Astrocyte (in vitro differentiated cells and primary cell): ENCODE data around the gene FBXW5. TPM values are rescaled to one million over a fixed set of nuclear protein-coding genes. Genes with fewer than 3 reads are reported as not detected.

Experiments used
- DNase-seq: peaks from one replicate; pipeline ENCODE4 v3.0.0-alpha.2; 2010; ENCODE audit warnings: low read depth
- FAIRE-seq: peaks from 2 replicates; lab custom pipeline; 2011; peaks lifted over from hg19 to GRCh38; lab: Jason Lieb, UNC
- H2AFZ ChIP-seq: 2 replicates; pipeline ENCODE4 v1.6.0; 2012; ENCODE audit warnings: low read depth, low read length, inconsistent platforms
- H3K27ac ChIP-seq: 2 replicates; pipeline ENCODE4 v1.5.1; 2011; ENCODE audit warnings: low read depth, low read length, inconsistent platforms
- H3K27me3 ChIP-seq: 2 replicates; pipeline ENCODE4 v1.6.0; 2011; ENCODE audit warnings: low read length, inconsistent platforms; ENCODE audit not compliant: insufficient read depth
- H3K36me3 ChIP-seq: 2 replicates; pipeline ENCODE4 v1.5.1; 2011; ENCODE audit warnings: low read length, inconsistent platforms; ENCODE audit not compliant: insufficient read depth
- H3K4me1 ChIP-seq: 2 replicates; pipeline ENCODE4 v1.5.1; 2011; ENCODE audit warnings: low read length, inconsistent platforms; ENCODE audit not compliant: insufficient read depth
- H3K4me2 ChIP-seq: 2 replicates; pipeline ENCODE4 v1.6.0; 2012; ENCODE audit warnings: low read length, inconsistent platforms
- H3K4me3 ChIP-seq: 2 replicates; pipeline ENCODE4 v1.5.1; 2011; ENCODE audit warnings: low read depth, mild to moderate bottlenecking, low read length, inconsistent platforms; ENCODE audit not compliant: insufficient read depth
- H3K79me2 ChIP-seq: 2 replicates; pipeline ENCODE4 v1.6.0; 2012; ENCODE audit warnings: mild to moderate bottlenecking, low read length, inconsistent platforms; ENCODE audit not compliant: insufficient read depth
- H3K9ac ChIP-seq: 2 replicates; pipeline ENCODE4 v1.6.0; 2012; ENCODE audit warnings: mild to moderate bottlenecking, low read length, inconsistent platforms
- H3K9me3 ChIP-seq: 2 replicates; pipeline ENCODE4 v1.5.1; 2012; ENCODE audit warnings: low read depth, mild to moderate bottlenecking, low read length, inconsistent platforms; ENCODE audit not compliant: insufficient read depth
- H4K20me1 ChIP-seq: 2 replicates; pipeline ENCODE4 v1.6.0; 2012; ENCODE audit warnings: low read length, inconsistent platforms; ENCODE audit not compliant: insufficient read depth
- H3K27ac Mint-ChIP-seq: one replicate; pipeline ENCODE4 v1.8.0; 2021; ENCODE audit warnings: mild to moderate bottlenecking, mixed read lengths; ENCODE audit not compliant: unreplicated experiment
- H3K27me3 Mint-ChIP-seq: one replicate; pipeline ENCODE4 v1.8.0; 2021; ENCODE audit warnings: low read depth, mixed read lengths; ENCODE audit not compliant: unreplicated experiment
- H3K36me3 Mint-ChIP-seq: one replicate; pipeline ENCODE4 v1.8.0; 2021; ENCODE audit warnings: low read depth, mixed read lengths; ENCODE audit not compliant: unreplicated experiment
- H3K4me1 Mint-ChIP-seq: one replicate; pipeline ENCODE4 v1.8.0; 2021; ENCODE audit warnings: low read depth, mixed read lengths; ENCODE audit not compliant: unreplicated experiment
- H3K4me3 Mint-ChIP-seq: one replicate; pipeline ENCODE4 v1.8.0; 2021; ENCODE audit warnings: mild to moderate bottlenecking, moderate library complexity, mixed read lengths; ENCODE audit not compliant: unreplicated experiment
- H3K9me3 Mint-ChIP-seq: one replicate; pipeline ENCODE4 v1.8.0; 2021; ENCODE audit warnings: mild to moderate bottlenecking, mixed read lengths; ENCODE audit not compliant: unreplicated experiment
- EZH2 ChIP-seq: IDR thresholded peaks from 2 replicates; pipeline ENCODE4 v1.6.1; 2012; ENCODE audit warnings: mild to moderate bottlenecking, low read length, inconsistent platforms; ENCODE audit not compliant: insufficient read depth
- total RNA-seq: library from RNA; stranded (reverse); gene quantifications from 2 replicates; pipeline ENCODE4 v1.2.1, GENCODE V29; 2021
- TF ChIP-seq, protein P1 (sequence below): IDR thresholded peaks from 2 replicates; pipeline ENCODE4 v1.5.1; 2011; ENCODE audit warnings: low read depth, mild to moderate bottlenecking, inconsistent platforms, low read length, moderate library complexity; ENCODE audit not compliant: insufficient read depth

The FBXW5 gene
- total RNA-seq, 1 donor from 2014 or later, result 70.4 TPM

DNA sequence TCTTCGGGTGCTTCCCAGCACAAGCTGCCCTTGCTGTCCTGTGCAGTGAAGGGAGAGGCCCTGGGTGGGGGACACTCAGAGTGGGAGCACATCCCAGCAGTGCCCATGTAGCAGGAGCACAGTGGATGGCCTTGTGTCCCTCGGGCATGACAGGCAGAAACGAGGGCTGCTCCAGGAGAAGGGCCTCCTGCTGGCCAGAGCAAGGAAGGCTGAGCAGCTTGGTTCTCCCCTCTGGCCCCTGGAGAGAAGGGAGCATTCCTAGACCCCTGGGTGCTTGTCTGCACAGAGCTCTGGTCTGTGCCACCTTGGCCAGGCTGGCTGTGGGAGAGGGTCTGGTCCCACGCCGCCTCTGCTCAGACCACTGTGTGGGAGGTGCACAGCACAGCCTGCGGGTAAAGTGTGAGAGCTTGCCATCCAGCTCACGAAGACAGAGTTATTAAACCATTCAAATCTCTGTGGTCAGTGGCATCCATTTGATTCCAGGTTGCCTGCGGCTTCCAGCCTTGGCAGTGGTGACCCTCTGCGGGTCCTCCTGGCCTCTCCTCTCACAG, 18.3 kb downstream of the FBXW5 start:
- Mint-ChIP-seq H3K9me3 (no peaks in the 10 kb centered on the region), H3K27me3 (no peaks in the 10 kb centered on the region), H3K4me1 (no peaks in the 10 kb centered on the region), H3K36me3 (peaks cover 21% of the 10 kb centered on the region), H3K4me3 (no peak overlapping the region), H3K27ac (no peak overlapping the region)
- DNase-seq (no peak), FAIRE-seq (no peak)
- no peak overlapping the region for H3K9ac ChIP-seq
- no peak overlapping the region for H2AFZ ChIP-seq
- H3K4me1 ChIP-seq, result peaks cover 6% of the 10 kb centered on the region
- H3K4me2 ChIP-seq, result no peak overlapping the region
- H3K79me2 ChIP-seq, result no peaks in the 10 kb centered on the region
- no peaks in the 10 kb centered on the region for H3K27me3 ChIP-seq
- H3K4me3 ChIP-seq, result no peak overlapping the region
- H3K9me3 ChIP-seq, result no peaks in the 10 kb centered on the region
- no peaks in the 10 kb centered on the region for H4K20me1 ChIP-seq
- TF ChIP-seq, protein P1, sequence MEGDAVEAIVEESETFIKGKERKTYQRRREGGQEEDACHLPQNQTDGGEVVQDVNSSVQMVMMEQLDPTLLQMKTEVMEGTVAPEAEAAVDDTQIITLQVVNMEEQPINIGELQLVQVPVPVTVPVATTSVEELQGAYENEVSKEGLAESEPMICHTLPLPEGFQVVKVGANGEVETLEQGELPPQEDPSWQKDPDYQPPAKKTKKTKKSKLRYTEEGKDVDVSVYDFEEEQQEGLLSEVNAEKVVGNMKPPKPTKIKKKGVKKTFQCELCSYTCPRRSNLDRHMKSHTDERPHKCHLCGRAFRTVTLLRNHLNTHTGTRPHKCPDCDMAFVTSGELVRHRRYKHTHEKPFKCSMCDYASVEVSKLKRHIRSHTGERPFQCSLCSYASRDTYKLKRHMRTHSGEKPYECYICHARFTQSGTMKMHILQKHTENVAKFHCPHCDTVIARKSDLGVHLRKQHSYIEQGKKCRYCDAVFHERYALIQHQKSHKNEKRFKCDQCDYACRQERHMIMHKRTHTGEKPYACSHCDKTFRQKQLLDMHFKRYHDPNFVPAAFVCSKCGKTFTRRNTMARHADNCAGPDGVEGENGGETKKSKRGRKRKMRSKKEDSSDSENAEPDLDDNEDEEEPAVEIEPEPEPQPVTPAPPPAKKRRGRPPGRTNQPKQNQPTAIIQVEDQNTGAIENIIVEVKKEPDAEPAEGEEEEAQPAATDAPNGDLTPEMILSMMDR, result no peak
- TF ChIP-seq EZH2, result no peak
- H3K36me3 ChIP-seq, result no peaks in the 10 kb centered on the region
- H3K27ac ChIP-seq, result no peak overlapping the region

DNA sequence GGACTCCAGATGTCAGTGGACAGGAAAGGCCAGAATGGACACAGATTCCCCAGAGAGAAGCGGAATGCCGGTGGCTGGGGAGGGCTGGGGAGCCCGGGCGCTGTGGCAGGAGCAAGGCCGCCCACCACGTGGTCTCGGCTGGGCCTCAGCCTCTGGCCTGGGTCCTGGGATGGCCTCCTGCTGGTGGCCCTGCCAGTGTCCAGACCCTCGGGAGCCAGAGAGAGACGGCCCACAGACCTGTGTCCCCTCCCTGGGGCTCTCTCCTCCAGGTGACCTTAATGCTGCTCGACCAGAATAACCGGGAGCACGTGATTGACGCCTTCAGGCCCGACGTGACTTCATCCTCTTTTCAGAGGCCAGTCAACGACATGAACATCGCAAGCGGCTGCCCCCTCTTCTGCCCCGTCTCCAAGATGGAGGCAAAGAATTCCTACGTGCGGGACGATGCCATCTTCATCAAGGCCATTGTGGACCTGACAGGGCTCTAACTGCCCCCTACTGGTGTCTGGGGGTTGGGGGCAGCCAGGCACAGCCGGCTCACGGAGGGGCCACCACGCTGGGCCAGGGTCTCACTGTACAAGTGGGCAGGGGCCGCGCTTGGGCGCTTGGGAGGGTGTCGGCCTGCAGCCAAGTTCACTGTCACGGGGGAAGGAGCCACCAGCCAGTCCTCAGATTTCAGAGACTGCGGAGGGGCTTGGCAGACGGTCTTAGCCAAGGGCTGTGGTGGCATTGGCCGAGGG, 19.0 kb downstream of the FBXW5 start:
- Mint-ChIP-seq H3K4me1 (no peaks in the 10 kb centered on the region), H3K36me3 (peaks cover 24% of the 10 kb centered on the region)

More for the DNA sequence above, 19.0 kb downstream of the FBXW5 start:
- DNase-seq, result no peak
- no peak overlapping the region for H2AFZ ChIP-seq
- H3K4me1 ChIP-seq, result peaks cover 6% of the 10 kb centered on the region
- H3K4me3 ChIP-seq, result no peak overlapping the region
- H3K27me3 ChIP-seq, result no peaks in the 10 kb centered on the region
- no peak for FAIRE-seq
- H3K4me3 Mint-ChIP-seq, result no peak overlapping the region
- H3K79me2 ChIP-seq, result no peaks in the 10 kb centered on the region
- H4K20me1 ChIP-seq, result no peaks in the 10 kb centered on the region
- H3K36me3 ChIP-seq, result no peaks in the 10 kb centered on the region
- H3K9me3 ChIP-seq, result no peaks in the 10 kb centered on the region
- H3K4me2 ChIP-seq, result no peak overlapping the region
- H3K9me3 Mint-ChIP-seq, result no peaks in the 10 kb centered on the region
- no peaks in the 10 kb centered on the region for H3K27me3 Mint-ChIP-seq
- TF ChIP-seq EZH2, result no peak
- TF ChIP-seq, protein P1, result no peak
- no peak overlapping the region for H3K27ac ChIP-seq
- no peak overlapping the region for H3K9ac ChIP-seq
- no peak overlapping the region for H3K27ac Mint-ChIP-seq
